NCI-H460 (cell line): ENCODE results near the gene MYO15A. TPM values are rescaled to one million over a fixed set of nuclear protein-coding genes. Genes with fewer than 3 reads are reported as not detected.

Experiments
- DNase-seq: peaks from one replicate; pipeline ENCODE4 v3.0.0-alpha.2; 2016; ENCODE audit warnings: low read depth; ENCODE audit errors: extremely low read depth
- total RNA-seq: library from RNA; depleted of rRNA; stranded (reverse); fragments of >200 nt; shearing (Covaris generic); gene quantifications from 2 replicates; pipeline ENCODE4 v1.2.3, GENCODE V29; 2014

Gene MYO15A
- total RNA-seq, 1 experiment from 2014 or later = 0.30 TPM

DNA sequence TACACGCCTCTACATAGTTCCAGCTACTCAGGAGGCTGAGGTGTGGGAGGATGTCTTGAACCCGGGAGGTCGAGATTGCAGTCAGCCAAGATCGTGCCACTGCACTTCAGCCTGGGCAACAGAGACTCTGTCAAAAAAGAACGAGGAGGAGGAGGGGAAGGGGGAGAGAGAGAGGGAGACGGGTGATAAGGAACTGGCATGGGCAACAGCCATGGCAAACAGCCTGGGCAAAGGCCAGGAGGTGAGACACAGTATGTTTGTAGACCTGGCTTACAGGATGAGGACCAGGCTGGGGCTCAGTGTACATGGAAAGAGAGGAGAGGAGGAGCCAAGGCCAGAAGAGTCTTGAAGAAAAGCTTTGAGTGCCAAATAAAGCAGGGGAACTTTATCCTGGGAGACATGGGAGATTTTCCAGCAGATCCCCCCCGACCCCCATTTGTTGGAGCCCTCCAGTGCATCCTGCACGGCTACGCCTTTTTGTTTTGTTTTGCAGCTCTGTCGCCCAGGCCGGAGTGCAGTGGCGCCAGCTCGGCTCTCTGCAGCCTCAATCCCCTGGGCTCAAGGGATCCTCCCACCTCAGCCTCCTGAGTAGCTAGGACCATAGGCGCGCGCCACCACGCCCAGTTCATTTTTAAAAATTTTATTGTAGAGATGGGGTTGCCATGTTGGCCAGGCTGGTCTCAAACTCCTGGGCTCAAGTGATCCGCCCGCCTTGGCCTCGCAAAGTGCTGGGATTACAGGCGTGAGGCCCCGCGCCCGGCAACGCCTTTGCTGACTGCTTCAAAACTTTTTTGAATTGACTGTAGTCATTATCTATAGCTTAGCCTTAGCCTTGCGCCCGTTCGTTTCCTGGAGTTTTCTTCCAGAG lies 73.8 kb downstream of the MYO15A start:
- no peak for DNase-seq

DNA sequence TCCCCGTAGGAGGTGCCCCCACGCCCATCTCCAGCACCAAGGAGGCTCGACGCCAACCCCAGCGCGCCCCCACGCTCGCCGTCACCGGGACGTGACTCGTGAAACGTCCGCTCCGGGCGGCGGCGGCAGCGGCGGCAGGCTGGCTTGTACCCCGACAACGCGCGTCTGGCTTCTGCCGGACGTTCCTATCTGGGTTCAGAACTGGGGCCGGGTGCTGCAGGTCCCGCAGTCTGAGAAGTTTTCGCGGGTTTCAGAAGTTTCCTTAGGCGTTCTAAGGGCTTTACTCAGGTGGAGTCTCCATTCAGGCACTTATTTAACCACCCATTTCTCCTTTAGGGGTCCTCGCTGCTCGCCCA lies 74.4 kb downstream of the MYO15A start:
- DNase-seq = no peak

DNA sequence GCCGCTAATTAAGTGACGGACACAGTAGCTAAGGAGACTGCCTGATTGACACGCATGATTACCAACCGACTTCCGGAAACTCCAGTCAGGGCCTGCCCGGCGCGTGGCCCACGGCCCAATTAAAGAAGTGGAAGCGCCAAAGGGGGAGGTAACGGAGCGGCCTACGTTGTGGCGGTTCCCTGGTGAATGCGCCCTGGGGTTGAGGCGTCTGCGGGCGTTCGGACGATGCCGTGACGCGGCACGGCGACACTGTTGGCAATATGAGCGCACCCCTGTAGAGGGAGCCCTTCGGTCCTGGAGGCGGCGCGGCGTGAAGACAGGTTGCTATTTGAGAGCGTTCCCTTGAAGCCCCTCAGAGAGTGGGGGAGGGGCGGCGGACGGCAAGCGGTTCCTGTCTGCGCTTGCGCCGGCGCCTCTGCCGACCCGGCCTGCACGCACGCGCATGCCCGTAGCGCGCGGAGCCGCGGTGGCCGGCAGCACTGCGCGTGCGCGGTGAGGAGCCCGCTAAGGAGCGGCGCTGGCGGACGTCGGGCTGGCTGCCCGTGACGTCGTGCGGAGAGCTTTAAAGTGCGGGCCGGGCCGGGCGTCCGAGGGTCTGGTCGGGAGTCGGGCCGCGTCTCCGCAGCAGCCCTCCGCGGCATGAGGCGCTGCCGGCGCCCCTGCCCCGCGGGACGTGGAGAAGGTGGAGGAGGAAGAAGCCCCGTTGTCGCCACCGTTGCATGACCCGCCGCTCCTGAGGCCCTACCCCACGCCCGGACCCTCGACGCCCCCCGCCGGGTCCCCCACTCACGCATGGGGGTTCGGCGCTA lies 75.0 kb downstream of the MYO15A start, which contains the start of gene ALKBH5:
Gene ALKBH5, plus strand, starts transcription at position 495 of the 809 bp plus-strand sequence. CDS start 416 bp downstream, outside the sequence.
- DNase-seq = peak; percentile 99

DNA sequence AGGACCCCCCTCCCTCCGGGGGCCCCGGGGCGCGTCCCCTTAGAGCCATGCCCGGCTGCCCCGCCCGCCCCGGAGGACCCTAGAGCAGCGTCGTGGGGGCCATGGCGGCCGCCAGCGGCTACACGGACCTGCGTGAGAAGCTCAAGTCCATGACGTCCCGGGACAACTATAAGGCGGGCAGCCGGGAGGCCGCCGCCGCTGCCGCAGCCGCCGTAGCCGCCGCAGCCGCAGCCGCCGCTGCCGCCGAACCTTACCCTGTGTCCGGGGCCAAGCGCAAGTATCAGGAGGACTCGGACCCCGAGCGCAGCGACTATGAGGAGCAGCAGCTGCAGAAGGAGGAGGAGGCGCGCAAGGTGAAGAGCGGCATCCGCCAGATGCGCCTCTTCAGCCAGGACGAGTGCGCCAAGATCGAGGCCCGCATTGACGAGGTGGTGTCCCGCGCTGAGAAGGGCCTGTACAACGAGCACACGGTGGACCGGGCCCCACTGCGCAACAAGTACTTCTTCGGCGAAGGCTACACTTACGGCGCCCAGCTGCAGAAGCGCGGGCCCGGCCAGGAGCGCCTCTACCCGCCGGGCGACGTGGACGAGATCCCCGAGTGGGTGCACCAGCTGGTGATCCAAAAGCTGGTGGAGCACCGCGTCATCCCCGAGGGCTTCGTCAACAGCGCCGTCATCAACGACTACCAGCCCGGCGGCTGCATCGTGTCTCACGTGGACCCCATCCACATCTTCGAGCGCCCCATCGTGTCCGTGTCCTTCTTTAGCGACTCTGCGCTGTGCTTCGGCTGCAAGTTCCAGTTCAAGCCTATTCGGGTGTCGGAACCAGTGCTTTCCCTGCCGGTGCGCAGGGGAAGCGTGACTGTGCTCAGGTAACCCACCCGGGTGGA lies 75.8 kb downstream of the MYO15A start:
- DNase-seq = no peak

DNA sequence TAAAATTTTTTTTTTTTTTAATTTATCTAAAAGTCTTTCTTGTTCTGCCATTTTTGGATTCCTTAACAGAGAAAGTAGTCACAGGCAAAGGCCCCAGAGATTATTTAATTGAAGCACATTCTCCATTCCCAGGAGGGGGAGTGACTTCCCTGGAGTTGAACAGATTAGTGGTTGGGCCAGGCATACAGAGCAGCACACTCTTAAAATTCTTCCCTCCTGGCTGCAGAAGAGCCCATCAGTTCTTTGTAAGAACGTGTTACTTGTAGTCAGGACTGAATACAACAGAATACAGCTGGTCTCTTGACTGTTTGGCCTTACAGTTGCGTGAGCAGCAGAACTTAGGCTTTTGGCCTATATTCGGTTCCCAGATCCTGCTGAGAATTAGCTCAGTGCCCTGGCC lies 76.8 kb downstream of the MYO15A start:
- DNase-seq = no peak

DNA sequence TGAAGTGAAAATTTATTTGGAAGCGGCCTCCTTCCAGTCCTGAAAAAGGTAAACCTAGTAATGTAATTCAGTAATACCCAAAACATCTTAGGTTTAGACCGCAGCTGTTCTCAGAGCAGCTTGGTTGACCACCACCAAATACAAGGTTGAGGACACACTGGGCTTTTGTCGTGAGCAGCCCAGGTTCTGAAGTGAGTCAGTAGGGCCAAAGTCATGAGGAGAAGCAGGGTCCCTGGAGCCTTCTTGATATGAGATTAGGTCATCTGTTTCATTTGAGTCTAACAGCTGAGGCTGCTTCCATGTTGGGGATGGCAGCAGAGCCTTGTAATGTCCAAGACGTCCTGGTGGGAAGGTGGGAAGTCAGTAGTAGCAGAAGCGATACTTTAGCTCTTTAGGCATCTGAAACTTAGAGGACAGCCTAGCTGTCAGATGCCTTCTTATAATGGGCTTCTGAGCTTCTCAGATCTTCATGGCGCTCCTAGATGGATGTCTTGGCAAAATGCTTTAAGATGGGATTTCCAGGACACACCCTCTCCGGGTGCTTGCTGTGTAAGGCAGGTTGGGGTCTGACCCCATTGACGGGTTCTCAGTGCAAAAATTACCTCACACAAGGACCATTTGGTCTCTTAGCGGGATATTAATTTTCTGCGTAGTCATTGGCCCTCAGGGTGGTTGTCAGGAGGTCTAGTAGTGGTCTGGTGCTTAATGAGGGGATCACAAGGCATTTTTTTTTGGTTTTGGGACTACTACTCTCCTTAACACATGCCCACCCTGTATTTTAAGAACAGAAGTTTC lies 77.5 kb downstream of the MYO15A start:
- DNase-seq = no peak

DNA sequence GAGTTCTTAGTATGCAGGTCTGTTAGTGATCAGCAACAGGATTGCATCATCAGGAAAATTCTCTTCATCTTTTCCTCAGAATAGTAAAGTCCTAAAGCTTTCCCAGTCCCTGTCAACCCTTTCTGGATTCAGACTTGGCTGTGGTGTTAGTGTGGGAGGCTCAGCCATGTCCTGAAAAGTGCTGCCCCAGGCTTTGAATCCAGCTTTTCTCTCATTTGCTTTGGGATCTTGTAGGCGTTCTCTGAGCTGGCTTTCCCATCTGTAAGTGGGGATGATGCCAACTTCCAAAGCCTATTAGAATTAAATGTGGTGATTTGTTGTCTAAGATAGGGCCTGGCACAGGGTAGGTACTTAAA lies 78.0 kb downstream of the MYO15A start:
- no peak for DNase-seq

DNA sequence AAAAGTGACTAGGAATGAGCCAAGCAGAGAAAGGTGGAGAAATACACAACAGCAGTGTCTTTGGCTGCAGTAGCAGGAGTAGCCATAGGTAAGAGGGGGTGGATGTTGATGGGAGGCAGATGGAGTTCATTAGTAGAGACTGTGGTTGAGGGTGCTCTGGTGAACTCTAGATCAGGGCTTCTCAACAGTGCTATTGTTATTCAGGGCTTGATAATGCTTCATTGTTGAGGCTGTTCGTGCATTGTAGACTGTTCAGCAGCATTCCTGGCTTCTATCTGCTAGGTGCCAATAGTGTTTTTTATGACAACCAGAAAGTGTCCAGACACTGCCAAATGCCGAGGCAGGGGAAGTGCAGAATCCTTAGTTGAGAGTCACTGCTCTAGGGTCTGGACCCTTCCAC lies 78.7 kb downstream of the MYO15A start:
- no peak for DNase-seq

DNA sequence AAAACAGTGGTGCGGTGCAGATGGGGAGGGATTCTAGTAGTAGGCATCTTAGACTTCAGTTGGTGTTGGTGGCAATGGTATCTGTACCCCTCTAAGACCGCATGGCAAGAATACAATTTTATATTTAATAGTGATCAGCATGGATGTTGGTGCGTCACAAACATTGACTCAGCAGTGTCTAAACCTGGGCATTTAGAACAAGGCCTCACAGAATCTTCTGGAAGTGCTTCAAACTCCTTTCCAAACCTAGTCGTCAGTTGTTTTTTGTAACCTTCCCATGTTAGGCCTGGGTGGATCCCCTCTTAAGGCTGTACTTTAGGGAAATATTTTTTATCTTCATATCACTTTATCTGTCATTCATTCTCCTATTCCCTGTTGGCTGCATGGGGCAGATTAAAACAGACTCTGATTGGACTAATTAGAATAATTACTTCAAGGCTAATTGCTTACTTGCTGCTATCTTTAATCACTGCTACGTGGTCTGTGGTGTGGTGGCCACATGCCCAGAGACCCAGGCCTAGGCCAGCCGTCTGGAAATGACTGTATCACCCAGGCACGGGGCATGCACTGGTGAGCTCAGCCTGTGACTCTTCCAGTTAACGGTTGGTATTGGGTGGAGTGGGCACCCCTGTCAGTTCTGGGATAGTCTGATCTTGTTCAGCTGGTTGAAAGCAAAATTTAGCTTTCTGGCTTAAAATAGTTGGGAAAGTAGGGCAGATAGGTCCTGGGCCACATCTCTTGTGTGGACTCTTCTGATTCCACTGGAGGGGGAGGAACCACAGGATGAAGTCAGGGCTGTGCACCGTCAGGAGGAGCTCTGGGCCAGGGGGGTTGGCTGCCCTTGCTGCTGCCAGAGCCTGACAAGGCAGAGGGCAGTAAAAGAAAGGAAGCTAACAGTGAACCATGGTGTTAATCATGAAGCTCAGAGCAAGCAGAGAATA lies 79.5 kb downstream of the MYO15A start:
- DNase-seq = no peak

DNA sequence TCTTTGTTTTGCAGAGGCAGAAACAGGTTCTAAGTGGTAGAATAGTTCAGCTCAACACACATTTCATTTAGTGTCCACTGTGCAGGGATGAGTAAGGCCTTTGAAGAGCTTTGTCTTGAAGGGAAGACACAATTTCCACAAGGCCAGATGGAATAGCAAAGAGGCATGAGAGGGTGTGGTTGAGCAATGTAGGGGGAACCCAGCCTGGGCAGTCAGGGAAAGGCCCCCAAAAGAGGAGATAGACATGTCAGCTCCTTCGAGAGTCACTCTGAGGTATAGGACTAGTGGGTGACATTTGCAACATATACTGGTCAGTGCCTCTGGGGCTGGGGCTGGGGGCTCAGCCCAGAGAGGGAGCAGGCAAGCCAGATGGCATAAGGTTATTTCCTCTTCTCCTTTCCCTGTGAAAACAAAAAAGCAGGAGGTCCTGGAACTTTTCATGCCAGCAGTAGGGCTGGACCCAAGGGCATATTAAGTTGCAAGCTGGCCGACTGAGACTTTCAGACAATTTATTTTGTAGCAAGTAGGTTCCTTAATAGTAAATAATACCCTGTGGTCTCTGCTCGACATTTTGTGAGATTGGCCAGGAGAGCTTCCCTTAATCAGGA lies 82.2 kb downstream of the MYO15A start:
- DNase-seq = no peak

DNA sequence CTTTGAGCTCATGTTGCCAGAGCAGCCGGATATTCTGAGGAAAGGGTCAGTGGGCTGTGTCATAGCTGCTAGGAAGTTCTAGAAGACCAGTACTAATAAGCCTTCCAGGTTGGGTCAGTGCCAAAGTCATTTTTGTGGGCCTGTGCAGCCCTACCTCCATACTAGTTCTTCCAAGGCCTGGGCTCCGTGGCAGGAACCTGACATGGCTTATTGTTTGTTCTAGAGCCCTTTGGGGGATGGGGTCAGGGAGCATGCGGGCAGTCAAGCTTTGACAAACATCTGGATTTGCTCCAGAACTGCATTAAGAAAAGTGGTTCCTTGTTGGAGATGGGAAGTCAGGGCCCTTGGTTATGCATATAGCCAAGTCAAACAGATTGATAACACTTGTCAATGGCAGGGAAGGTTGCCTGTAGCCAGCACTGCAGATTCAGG lies 82.7 kb downstream of the MYO15A start:
- no peak for DNase-seq

DNA sequence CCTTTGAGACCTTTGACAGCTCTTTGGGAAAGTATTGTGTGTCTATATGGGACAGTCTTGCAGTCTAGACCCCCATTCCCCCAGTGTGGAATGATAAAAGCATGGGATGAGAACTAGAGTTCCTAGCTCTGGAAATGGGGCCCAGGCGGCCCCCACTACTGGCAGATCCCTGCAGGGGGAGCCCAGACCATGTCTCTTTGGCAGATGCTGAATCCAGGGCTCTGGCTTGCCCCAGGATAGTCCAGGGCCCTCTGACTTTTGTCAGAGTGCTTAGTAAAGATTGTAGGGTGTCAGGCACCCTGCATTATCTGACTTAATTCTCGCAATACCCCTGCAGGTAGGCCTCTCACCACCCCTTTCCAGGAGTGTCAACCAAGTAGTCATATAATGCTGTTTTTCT lies 83.4 kb downstream of the MYO15A start:
- DNase-seq = no peak

DNA sequence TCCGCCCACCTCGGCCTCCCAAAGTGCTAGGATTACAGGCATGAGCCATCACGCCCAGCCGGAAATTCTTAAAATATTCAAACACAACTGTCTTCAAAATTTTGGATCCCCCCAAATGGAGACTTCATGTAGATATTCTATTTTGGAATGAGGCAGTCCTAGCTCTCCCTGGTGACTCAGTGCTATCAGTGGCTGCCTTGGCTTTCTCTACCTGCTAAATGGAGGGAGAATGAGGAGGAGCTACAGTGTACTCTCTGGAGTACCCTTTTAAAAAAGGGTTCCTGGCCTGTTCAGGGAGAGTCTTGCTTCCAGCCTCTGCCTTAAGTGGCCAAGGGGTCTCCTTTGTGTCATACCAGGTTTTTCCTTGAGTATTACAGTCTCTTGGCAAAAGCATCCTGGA lies 85.8 kb downstream of the MYO15A start:
- DNase-seq = no peak

DNA sequence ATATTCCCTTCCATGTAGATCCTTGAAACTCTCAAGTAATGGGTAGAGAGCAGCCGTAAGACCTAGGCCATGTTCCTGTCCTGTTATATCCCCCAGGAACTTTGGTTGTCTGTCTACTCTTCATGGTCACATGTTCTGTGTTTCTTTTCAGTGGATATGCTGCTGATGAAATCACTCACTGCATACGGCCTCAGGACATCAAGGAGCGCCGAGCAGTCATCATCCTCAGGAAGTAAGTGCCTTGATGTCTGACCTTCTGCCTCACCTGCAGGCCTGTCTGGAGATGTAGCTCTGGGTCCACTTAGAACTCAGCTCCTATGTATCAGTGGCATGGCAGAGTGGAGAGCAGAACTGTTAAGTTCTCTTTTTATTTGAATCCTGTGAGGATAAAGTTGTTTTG lies 86.2 kb downstream of the MYO15A start:
- no peak for DNase-seq

DNA sequence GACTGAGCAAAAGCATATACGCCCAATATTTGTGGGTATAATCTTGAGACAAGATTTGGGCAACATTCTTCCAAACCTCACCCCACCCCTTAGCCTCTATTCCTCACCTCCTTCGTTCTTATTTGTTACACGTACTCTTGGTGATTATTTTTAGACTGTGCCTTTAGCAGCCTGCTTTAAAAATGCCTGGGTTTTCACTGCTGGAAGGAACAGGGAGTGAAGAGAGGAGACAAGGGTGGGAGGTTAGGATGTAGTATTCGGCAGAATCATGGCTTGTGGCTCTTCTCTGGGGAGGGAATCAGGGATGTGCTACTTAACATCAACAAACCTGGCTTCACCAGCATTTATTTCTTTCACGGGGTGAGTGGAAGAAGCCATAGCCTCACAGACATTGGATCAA lies 86.7 kb downstream of the MYO15A start:
- DNase-seq = no peak

DNA sequence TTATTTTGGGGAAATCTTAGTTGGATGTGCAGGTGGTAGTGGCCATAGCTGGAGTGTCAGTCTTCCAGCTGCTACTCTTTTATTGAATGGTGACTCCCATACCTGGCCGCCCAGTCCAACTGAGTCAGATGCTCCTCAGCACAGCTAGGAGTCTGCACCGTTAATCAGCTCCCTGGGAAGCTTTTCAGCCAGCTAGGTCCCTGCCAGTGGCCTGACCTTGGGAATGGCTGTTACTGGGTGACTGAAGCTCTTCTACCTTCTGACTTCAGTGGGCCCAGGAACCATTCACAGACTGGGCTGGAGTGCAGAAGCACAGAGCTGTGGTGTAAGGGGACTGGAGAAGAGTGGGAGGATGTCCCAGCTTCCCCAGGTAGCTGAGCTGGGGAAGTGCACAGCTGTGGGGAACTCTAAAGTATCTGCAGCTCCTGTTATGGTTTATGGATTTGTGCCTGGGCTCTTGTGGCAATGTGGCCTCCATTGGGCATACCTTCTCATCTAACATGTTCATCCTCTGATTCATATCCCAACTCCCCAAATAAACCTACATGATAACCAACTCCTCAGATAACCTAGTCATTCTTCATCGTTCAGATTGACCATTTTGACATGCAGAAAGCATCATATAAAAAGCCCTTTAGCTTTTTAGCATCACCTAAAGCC lies 89.1 kb downstream of the MYO15A start:
- DNase-seq = no peak

DNA sequence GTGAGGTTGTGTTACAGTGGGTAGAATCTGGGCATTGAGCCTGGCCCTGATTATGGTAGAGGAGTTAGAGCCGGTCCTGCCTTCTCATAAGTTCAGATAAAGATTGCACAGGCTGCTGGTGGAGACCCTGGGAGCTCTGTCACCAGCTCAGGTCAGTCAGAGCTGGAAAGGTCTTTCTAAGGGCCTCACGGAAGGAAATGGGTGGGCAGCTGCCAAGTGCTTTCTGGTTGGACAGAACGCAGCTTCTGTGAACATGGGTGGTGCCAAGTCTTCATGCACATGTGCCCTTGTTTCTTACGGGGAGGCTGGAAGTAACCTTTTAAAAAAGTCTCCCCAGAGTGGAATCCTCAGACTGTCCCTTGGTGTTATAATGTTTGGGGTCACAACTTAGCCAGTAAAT lies 90.0 kb downstream of the MYO15A start:
- DNase-seq = no peak

DNA sequence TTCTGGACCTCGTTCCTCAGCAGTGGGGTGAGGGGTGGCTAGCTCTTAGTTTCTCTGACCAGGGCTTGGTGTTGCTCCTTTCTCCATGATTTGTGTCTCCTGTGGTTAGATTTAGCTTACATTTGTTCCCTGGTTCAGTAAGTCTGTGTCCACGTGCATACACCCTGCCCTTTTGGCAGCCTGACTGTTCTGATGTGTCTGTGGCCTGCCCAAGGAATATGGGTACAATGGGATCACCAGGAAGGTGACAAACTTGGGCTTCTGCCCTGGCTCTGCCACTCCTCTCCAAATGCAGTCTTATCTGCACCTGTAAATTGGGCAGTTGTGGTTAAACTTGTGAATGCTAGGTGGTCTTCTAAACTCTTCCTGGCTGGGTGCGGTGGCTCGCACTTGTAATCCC lies 92.6 kb downstream of the MYO15A start:
- no peak for DNase-seq
